Body of pancreas (tissue), 4 donors: Measurements from ENCODE around the gene IFI27L2.

Source experiments
- POLR2A ChIP-seq, 3 donors: fragments of 450-650 bp; IDR thresholded peaks; one replicate each; pipeline ENCODE4 v1.6.1; 2016; ENCODE audit warnings: antibody characterized with exemption in 3 of 3, mild to moderate bottlenecking in 2 of 3
- TF ChIP-seq, protein P1 (sequence below), 7 experiments: fragments of 450-650 bp in 4 of 7; fragments of 200-600 bp in 3 of 7; sonication (generic) in 3 of 7; IDR thresholded peaks; one replicate each; pipeline ENCODE4 v1.5.1; 2016 to 2019; ENCODE audit warnings: antibody characterized with exemption in 7 of 7

DNA sequence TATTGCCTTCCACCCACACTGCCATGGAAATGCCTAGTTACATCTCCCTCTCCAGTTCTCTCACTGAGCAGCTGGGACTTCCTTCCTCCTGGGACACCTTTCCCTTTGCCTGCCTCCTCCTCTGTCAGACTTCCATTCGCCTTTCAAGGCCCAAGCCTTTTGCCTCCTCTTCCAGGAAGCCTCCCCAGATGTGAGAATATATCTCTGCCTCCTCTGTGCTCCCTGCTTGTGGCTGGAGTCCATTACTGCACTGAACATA is 3.1 kb downstream of the IFI27L2 start:
- TF ChIP-seq, protein P1, sequence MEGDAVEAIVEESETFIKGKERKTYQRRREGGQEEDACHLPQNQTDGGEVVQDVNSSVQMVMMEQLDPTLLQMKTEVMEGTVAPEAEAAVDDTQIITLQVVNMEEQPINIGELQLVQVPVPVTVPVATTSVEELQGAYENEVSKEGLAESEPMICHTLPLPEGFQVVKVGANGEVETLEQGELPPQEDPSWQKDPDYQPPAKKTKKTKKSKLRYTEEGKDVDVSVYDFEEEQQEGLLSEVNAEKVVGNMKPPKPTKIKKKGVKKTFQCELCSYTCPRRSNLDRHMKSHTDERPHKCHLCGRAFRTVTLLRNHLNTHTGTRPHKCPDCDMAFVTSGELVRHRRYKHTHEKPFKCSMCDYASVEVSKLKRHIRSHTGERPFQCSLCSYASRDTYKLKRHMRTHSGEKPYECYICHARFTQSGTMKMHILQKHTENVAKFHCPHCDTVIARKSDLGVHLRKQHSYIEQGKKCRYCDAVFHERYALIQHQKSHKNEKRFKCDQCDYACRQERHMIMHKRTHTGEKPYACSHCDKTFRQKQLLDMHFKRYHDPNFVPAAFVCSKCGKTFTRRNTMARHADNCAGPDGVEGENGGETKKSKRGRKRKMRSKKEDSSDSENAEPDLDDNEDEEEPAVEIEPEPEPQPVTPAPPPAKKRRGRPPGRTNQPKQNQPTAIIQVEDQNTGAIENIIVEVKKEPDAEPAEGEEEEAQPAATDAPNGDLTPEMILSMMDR (IDR thresholded peaks at IDR 0.05): no peak
- TF ChIP-seq POLR2A (IDR thresholded peaks at IDR 0.05): no peak
